Measurements from ENCODE around the gene PODN. TPM values are rescaled to one million over a fixed set of nuclear protein-coding genes. Genes with fewer than 3 reads are reported as not detected.

Gene PODN
- total and polyA plus RNA-seq, 9 donors, result 72.8 to 254 (median 154) TPM

GRCh38 chr1:53089478-53090226 lies 27.6 kb downstream of the PODN start:
- intact Hi-C loops (cut with DNase I), result no loop called here
- no peak for DNase-seq
- WGBS, 3 donors, result 89 to 90% (median 90%) methylated on average over 11 of the region's 11 CpGs

GRCh38 chr1:53090227-53091147 lies 28.5 kb downstream of the PODN start:
- Histone ChIP-seq H3K4me1 (ENCODE audit: insufficient read depth) (peaks cover 4% of the 10 kb centered on the region), H3K36me3 (no peaks in the 10 kb centered on the region), H3K4me3 (no peak overlapping the region), H3K9me3 (no peaks in the 10 kb centered on the region), H3K27me3 (no peaks in the 10 kb centered on the region), H3K27ac (no peak overlapping the region)
- intact Hi-C loops (cut with DNase I), result no loop called here
- no peak for DNase-seq
- 83 to 91% (median 85%) methylated on average over 30 to 37 of the region's 37 CpGs for WGBS, 3 donors
- no peak for TF ChIP-seq CTCF (IDR thresholded peaks at IDR 0.05)
- no peak for TF ChIP-seq POLR2A (IDR thresholded peaks at IDR 0.05)
- TF ChIP-seq EP300 (IDR thresholded peaks at IDR 0.05), result no peak

More at GRCh38 chr1:53089478-53090226, 27.6 kb downstream of the PODN start:
- Histone ChIP-seq H3K4me3 (no peak overlapping the region), H3K4me1 (ENCODE audit: insufficient read depth) (no peaks in the 10 kb centered on the region), H3K27me3 (no peaks in the 10 kb centered on the region), H3K9me3 (no peaks in the 10 kb centered on the region), H3K27ac (no peak overlapping the region), H3K36me3 (no peaks in the 10 kb centered on the region)
- TF ChIP-seq EP300 (IDR thresholded peaks at IDR 0.05) (no peak), POLR2A (IDR thresholded peaks at IDR 0.05) (no peak), CTCF (IDR thresholded peaks at IDR 0.05) (no peak)

- Histone ChIP-seq H3K9me3 (no peaks in the 10 kb centered on the region), H3K36me3 (no peaks in the 10 kb centered on the region), H3K4me3 (no peak overlapping the region), H3K4me1 (ENCODE audit: insufficient read depth) (peaks cover 4% of the 10 kb centered on the region), H3K27me3 (no peaks in the 10 kb centered on the region), H3K27ac (no peak overlapping the region)
- DNase-seq, result no peak
- TF ChIP-seq POLR2A (IDR thresholded peaks at IDR 0.05) (no peak), CTCF (IDR thresholded peaks at IDR 0.05) (no peak), EP300 (IDR thresholded peaks at IDR 0.05) (no peak)
- intact Hi-C loops (cut with DNase I), result no loop called here
- WGBS, 3 donors, result 84 to 89% (median 87%) methylated on average over 24 to 26 of the region's 26 CpGs
Observed at GRCh38 chr1:53091841-53092645, 30.0 kb downstream of the PODN start.

Measured in ovary (tissue), 9 donors.